ENCODE measurements around the gene COA6.

- TF ChIP-seq BHLHE40 (IDR thresholded peaks at IDR 0.05; ENCODE audit: borderline replicate concordance) (no peak), SUZ12 (IDR thresholded peaks at IDR 0.05) (no peak), FOXM1 (IDR thresholded peaks at IDR 0.05; ENCODE audit: borderline replicate concordance) (no peak), FOXA1 (IDR thresholded peaks at IDR 0.05) (no peak)
These were observed 651 bp downstream of the COA6 start for GRCh38 chr1:234373959-234374254.
